Subcutaneous abdominal adipose tissue (tissue), 5 donors: Measurements from ENCODE around the gene SUCLG2.

Source experiments
- H3K27ac ChIP-seq: one replicate; pipeline ENCODE4 v1.7.0; 2013; ENCODE audit warnings: low read depth, mild to moderate bottlenecking, inconsistent platforms, low read length, moderate library complexity
- H3K27me3 ChIP-seq, 5 donors: one replicate each; pipeline ENCODE4 v1.7.0; 2013; ENCODE audit warnings: low read length in 5 of 5, inconsistent platforms in 1 of 5; ENCODE audit not compliant: control insufficient read depth in 5 of 5, insufficient read depth in 4 of 5
- H3K36me3 ChIP-seq, 5 donors: one replicate each; pipeline ENCODE4 v1.7.0; 2013; ENCODE audit warnings: low read length in 5 of 5; ENCODE audit not compliant: control insufficient read depth in 5 of 5, insufficient read depth in 5 of 5
- H3K4me1 ChIP-seq, 5 donors: one replicate each; pipeline ENCODE4 v1.7.0; 2013; ENCODE audit warnings: low read length in 5 of 5, mild to moderate bottlenecking in 3 of 5, moderate library complexity in 1 of 5; ENCODE audit not compliant: control insufficient read depth in 5 of 5, insufficient read depth in 5 of 5
- H3K4me3 ChIP-seq, 5 donors: one replicate each; pipeline ENCODE4 v1.7.0; 2013; ENCODE audit warnings: low read length in 5 of 5, low read depth in 1 of 5
- H3K9ac ChIP-seq, 5 donors: one replicate each; pipeline ENCODE4 v1.7.0; 2013; ENCODE audit warnings: low read length in 5 of 5, mild to moderate bottlenecking in 4 of 5, moderate library complexity in 3 of 5
- H3K9me3 ChIP-seq, 5 donors: one replicate each; pipeline ENCODE4 v1.7.0; 2013; ENCODE audit warnings: low read length in 5 of 5; ENCODE audit not compliant: control insufficient read depth in 5 of 5
- donor health status: healthy.
- donor health status: healthy.
- donor health status: healthy.
- donor health status: healthy.
- donor health status: healthy.

SUCLG2 gene

DNA sequence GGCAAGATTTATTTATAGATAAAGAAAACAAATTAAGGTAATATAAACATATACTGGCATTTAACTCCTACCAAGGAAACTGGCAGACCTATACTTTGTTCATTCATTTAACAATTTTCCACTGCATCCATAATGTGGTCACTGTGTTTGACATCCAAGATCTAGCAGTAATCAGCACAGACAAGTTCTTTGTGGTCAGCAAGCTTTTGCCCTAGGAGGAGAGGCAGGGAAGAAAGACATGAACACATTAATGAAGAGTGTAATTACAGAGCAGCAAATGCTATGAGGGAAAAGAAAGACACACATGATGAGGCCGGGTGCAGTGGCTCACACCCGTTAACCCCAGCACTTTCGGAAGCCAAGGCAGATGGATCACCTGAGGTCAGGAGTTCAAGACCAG lies 34.4 kb downstream of the SUCLG2 start:
- no peaks in the 10 kb centered on the region for H3K9me3 ChIP-seq
- peaks cover 6 to 14% (median 13%) of the 10 kb centered on the region in 5 donors for H3K36me3 ChIP-seq
- H3K27me3 ChIP-seq = no peaks in the 10 kb centered on the region
- H3K4me3 ChIP-seq = no peak overlapping the region
- no peaks in the 10 kb centered on the region for H3K4me1 ChIP-seq
- no peak overlapping the region for H3K27ac ChIP-seq
- H3K9ac ChIP-seq = no peak overlapping the region

DNA sequence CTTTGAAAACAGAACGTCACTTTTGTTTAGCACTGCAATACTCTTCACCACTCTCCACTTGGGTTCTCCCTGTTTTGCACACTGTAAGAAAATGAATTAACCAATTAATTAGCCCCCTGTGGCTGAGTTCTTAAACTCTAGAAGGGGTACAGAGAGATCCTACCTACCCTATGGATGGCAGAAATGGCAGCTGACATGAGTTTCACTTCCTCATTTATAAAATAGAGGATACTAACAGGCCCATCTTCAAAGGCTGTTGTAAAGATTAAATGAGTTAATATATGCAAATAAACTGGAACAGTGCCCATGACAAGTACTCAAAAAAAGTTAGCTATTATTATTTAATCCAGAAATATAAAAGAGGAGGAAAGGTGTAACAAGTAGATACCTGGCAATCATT lies 36.9 kb downstream of the SUCLG2 start:
- no peak overlapping the region for H3K9ac ChIP-seq
- H3K4me3 ChIP-seq = no peak overlapping the region
- peaks cover 0 to 8% (median 0%) of the 10 kb centered on the region in 5 donors for H3K4me1 ChIP-seq
- H3K9me3 ChIP-seq = no peaks in the 10 kb centered on the region
- no peaks in the 10 kb centered on the region for H3K27me3 ChIP-seq
- H3K36me3 ChIP-seq = peaks cover 8 to 13% (median 12%) of the 10 kb centered on the region in 5 donors
- H3K27ac ChIP-seq = no peak overlapping the region

DNA sequence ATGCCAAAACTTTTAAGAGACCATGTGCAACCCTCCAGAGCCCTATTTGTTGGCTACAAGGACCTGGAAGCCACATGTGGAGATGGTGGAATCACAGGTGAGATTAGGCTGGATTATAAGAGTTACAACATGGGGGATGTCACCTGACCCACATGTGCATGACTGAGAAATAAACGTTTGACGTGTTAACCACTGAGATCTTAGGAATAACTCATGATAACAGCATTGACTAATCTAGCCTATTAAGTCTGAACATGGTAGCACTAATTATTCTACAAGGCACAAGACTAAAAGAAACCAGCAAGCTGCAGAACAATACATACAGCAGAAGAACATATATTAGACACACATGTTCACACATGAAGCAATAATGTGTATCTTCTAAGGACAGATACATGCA lies 38.4 kb downstream of the SUCLG2 start:
- Histone ChIP-seq H3K9me3 (no peaks in the 10 kb centered on the region), H3K4me3 (no peak overlapping the region), H3K27ac (no peak overlapping the region), H3K36me3 (peaks cover 8 to 13% (median 12%) of the 10 kb centered on the region in 5 donors), H3K9ac (no peak overlapping the region), H3K4me1 (peaks cover 0 to 8% (median 0%) of the 10 kb centered on the region in 5 donors), H3K27me3 (no peaks in the 10 kb centered on the region)

DNA sequence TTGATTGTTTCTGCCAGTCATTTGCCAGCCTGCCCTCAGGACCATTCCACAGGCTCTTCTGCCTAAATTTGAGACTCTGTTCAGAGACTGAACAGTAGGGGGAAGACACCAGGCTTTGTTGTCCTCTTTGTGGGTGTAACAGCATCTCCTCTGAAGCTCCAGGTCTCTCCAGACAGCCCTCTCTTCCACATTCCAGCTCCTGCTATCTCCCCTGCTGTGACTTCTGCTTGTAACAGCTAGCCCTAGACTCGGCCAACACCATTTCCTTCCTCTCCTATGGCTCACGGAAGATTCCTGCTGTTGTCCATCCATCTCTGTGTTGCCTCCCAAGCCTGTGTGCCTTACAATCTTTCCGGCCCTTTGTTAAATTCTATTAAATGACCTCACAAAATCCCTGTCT lies 40.2 kb downstream of the SUCLG2 start:
- H3K36me3 ChIP-seq = peaks cover 4 to 12% (median 11%) of the 10 kb centered on the region in 5 donors
- no peaks in the 10 kb centered on the region for H3K27me3 ChIP-seq
- H3K4me1 ChIP-seq = peaks cover 0 to 8% (median 0%) of the 10 kb centered on the region in 5 donors
- no peak overlapping the region for H3K9ac ChIP-seq
- H3K4me3 ChIP-seq = no peak overlapping the region
- no peaks in the 10 kb centered on the region for H3K9me3 ChIP-seq
- H3K27ac ChIP-seq = no peak overlapping the region

DNA sequence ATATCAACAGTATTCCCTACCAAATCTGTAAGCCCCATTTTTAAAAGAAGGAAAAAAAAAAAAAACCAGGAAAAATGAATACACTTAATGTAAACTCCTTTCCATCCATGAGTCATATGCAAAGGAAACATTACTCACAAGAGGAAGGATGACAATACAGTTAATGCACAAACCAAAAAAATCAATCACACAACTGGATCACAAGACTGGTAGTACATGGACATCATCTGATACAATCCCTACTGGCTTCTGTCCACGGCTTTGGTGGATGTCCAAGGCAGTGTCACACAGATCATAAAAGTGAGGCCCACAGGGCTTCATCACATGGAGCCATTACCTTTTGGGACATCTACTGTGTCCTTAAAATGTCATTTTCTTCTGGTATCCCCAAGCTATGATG lies 44.0 kb downstream of the SUCLG2 start:
- Histone ChIP-seq H3K27ac (no peak overlapping the region), H3K4me3 (no peak overlapping the region), H3K36me3 (peaks cover 18 to 40% (median 31%) of the 10 kb centered on the region in 5 donors), H3K27me3 (no peaks in the 10 kb centered on the region), H3K9ac (no peak overlapping the region), H3K9me3 (no peaks in the 10 kb centered on the region), H3K4me1 (peaks cover 0 to 8% (median 0%) of the 10 kb centered on the region in 5 donors)

DNA sequence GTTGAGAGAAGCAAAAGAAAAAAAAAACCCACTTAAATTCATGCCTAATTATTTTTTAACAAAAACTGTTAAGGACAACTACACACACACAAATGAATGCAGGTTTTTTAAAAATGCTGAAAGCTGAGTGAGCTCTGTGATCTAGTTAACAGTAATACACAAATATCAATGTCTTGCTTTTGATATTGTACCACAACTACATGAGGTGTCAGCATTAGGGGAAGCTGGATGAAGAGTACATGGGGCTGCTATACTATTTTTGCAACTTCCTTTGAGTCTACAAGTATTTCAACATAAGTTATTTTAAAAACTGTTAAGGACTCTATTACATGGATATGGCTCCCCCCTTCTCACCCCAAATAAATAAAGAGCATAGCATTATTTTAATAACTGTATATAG lies 44.7 kb downstream of the SUCLG2 start:
- no peak overlapping the region for H3K4me3 ChIP-seq
- H3K36me3 ChIP-seq = peaks cover 23 to 41% (median 32%) of the 10 kb centered on the region in 5 donors
- H3K27ac ChIP-seq = no peak overlapping the region
- H3K9ac ChIP-seq = no peak overlapping the region
- H3K4me1 ChIP-seq = peaks cover 0 to 8% (median 0%) of the 10 kb centered on the region in 5 donors
- H3K27me3 ChIP-seq = no peaks in the 10 kb centered on the region
- no peaks in the 10 kb centered on the region for H3K9me3 ChIP-seq

DNA sequence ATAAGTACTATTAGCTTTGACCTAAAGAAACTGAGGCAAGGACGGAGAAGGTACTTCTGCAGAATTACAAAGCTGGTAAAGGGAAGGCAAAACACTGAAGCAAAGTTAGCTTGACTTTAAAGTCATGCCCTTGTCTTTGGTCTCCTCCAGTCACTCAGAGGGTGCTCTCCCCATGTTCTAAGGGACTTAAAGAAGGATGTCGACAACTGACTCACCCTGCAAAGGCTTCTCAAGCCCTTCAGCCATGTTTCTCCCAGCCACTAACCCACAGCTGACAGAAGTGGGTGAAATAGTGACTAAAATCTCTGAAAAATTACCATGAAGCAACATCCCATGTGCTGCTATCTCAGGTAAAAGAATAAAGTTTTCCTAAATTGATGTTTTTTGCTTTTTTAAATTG lies 46.4 kb downstream of the SUCLG2 start:
- no peak overlapping the region for H3K27ac ChIP-seq

DNA sequence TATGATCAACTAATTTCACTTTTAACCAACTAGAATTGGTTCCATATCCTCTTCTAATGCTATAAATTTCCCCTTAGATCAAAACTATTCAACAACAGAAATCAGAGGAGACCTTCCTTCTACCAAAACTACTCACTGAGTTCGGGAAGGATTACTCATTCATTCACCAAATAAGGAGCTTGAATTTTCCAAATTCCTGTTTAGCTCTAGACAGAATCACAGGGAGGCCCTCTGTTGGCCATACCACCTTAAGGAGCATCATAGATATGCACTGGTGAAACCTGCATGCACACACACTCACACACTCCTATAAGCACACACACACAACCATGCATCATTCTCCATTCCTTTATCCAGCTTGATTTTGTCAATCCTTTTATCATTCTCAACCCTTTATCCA lies 49.0 kb downstream of the SUCLG2 start:
- no peak overlapping the region for H3K4me3 ChIP-seq
- no peak overlapping the region for H3K9ac ChIP-seq
- H3K27me3 ChIP-seq = no peaks in the 10 kb centered on the region
- peaks cover 0 to 12% (median 3%) of the 10 kb centered on the region in 5 donors for H3K4me1 ChIP-seq
- no peak overlapping the region for H3K27ac ChIP-seq
- peaks cover 21 to 46% (median 32%) of the 10 kb centered on the region in 5 donors for H3K36me3 ChIP-seq
- H3K9me3 ChIP-seq = no peaks in the 10 kb centered on the region

More for the DNA sequence above, 46.4 kb downstream of the SUCLG2 start:
- Histone ChIP-seq H3K9me3 (no peaks in the 10 kb centered on the region), H3K36me3 (peaks cover 21 to 46% (median 32%) of the 10 kb centered on the region in 5 donors), H3K4me1 (no peaks in the 10 kb centered on the region), H3K27me3 (no peaks in the 10 kb centered on the region), H3K9ac (no peak overlapping the region), H3K4me3 (no peak overlapping the region)

DNA sequence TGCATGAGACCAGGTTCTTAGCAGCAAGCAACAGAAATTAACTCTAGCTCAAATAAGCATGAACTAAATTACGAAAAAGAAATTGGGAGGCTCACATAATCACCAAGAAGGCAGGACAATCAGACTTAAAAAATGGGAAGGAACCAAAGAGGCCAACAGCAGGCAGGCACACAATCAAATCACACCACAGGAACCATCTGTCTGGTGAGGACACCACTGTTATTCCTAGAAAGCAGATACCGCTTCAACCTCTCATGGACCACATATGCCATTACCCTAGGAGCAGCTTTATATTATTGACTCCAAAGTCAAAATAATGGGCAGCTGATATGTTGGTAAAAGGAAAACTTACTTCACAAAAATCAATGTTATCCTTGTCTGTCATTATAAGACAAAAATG lies 51.6 kb downstream of the SUCLG2 start:
- H3K9me3 ChIP-seq = no peaks in the 10 kb centered on the region
- no peak overlapping the region for H3K27ac ChIP-seq

DNA sequence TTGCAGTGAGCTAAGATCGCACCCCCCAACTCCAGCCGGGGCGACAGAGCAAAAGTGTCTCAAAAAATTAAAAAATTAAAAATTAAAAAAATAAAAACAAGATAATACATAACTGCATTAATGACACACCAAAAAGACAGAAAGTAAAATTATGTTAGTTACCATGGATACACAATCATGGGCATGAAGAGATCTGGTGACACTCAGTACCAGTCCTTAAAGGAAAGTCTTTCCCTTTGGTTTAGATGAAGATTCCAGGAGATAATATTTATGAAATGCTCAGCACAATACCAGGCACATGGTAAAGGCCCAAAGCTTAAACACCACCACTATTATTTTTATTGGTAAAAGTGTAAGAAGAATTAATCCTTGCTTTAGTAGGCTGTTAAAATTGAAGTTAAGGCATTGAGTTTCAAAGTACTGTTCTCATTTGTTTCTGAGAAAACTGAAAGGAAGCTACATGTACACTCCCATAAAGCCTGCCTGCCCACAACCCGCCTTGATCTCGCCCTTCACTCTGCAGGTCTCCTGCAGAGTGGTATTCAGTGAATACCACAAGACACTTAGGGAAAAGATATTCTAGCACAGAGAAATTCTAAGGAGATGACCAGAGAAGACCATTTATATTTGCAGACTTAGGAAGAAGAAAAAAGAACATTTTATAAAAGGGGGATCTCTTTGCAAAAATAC lies 52.3 kb downstream of the SUCLG2 start:
- Histone ChIP-seq H3K4me1 (peaks cover 0 to 12% (median 3%) of the 10 kb centered on the region in 5 donors), H3K9me3 (no peaks in the 10 kb centered on the region), H3K4me3 (no peak overlapping the region), H3K27me3 (no peaks in the 10 kb centered on the region), H3K27ac (no peak overlapping the region), H3K36me3 (peaks cover 11 to 34% (median 21%) of the 10 kb centered on the region in 5 donors), H3K9ac (no peak overlapping the region)

More for the DNA sequence above, 51.6 kb downstream of the SUCLG2 start:
- H3K36me3 ChIP-seq = peaks cover 16 to 41% (median 23%) of the 10 kb centered on the region in 5 donors
- peaks cover 0 to 12% (median 3%) of the 10 kb centered on the region in 5 donors for H3K4me1 ChIP-seq
- H3K27me3 ChIP-seq = no peaks in the 10 kb centered on the region
- H3K4me3 ChIP-seq = no peak overlapping the region
- H3K9ac ChIP-seq = no peak overlapping the region
